Kidney tubule cell (primary cell): ENCODE results near the gene MEIS1.
"Not testable (repeated sequence)": the region's sequence is repeated elsewhere in the genome, so short reads cannot be mapped to it uniquely, and the experiment has no call there.

Experiments
- DNase-seq: peaks from one replicate; pipeline ENCODE4 v3.0.0-alpha.2; 2018; ENCODE audit warnings: low spot score

MEIS1 gene

DNA sequence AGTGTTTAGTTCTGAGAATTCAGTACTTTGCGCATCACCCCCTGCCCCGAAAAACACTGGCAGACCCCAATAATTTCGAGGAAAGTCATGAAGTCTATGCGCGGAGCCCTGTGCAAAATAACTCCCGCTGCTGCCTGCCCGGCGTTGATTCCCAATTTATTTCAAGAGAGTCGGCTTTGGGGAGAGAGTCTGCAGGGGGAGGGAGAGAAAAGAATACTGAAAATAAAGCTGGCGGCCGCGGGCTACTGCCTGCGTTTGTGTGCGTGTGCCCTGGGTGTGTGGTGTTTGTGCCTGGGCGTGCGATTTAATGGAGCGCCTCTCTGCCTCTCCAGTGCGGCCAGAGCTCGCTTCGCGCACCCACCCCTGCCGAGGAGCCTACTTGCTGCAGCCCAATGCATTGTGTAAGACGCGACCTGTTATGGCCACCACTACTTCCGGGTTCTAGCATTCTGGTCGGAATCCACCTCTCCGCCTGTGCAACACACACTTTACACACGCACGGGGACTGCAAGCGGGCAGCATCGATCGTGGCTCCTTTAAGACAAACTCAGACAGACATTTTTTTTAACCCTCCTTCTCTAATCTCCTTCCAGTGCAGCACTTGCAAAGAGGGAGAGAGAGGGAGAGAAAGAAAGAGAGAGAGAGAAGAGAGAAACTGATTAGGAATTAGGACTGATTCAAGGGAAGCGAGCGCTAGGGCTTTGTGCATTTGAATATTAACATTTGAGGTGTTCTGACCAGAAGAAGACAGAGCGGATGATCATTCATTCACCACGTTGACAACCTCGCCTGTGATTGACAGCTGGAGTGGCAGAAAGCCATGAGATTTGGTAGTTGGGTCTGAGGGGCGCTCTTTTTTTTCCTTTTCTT, at the start of gene MEIS1:
MEIS1 (plus strand) TSS at position 447 of the 870 bp plus-strand sequence. CDS start 732 bp downstream, outside the sequence.
- peak; percentile 93 for DNase-seq

DNA sequence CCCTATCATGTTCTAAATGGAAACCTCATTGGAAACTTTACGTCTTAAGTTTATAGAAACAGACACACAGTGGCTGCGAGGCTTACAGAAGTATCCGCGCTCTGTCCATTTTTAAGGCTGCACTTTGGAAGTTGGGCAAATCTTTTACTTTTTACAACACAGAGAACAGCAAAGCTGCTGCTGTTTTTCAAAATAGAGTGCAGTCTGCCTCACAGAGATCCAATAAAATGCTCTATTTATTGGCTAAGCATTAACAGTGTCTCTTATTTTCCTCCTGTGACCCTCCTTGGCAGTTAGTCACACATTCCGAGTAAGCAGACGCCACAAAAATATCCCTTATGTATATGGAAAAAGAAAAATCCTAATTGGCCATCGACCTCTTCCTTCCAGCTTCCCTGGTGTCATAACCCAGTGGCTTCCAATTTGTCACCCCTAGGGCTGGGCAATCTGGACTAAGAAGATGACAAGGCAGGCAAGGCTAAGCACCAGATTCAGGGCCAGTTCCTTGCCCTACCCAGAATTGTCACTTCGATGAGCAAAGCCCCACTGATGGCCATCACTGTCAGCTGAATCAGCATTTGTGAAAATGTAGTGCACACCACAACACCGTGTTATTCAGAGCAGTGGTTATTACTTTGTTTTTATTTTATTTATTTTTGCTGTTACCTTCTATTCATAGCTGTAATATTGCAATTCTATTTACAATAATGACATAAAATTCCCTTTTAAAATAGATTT, 47.7 kb upstream of the MEIS1 start:
- DNase-seq = peak; percentile 15

DNA sequence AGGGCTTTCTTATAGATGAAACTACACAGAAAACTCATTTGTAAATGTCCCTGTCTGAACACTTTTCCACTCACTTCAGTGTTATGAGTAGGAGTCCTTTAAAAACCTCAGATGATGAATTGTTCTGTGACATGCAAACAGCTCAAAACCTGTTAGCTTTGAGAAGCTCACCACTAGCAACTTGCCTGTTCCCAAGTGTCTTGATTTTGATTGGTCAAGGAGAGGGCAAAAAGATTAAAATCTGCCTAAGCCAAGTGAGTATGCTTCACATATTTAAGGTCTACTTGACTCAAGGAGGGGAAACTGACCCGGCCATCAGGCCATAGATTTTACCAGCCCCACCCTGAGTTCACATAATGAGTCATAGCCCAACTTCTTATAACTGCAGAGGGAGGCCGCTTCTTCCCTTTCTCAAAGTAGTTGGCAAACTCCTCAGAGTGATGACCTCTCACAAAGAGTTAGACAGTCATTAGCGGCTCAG, 45.2 kb upstream of the MEIS1 start:
- DNase-seq = no peak

DNA sequence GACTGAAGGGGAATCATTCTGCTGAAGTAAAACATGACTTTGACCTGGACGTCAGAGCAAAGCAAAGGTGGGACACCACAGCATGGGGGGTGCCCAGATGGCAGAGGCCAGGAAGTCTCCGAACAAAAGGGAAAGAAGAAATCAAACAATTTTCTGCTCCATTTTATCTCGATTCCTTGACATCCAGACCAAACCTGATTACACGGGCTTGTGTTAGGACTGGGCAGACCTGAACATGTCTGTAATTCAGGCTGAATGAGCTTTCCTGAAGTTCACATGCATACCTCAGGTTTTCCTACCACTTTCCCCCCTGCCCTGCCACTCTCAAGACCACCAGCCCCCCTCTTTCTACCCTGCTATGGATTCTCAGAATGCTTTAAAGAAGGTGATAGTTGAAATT, 44.8 kb upstream of the MEIS1 start:
- no peak for DNase-seq

DNA sequence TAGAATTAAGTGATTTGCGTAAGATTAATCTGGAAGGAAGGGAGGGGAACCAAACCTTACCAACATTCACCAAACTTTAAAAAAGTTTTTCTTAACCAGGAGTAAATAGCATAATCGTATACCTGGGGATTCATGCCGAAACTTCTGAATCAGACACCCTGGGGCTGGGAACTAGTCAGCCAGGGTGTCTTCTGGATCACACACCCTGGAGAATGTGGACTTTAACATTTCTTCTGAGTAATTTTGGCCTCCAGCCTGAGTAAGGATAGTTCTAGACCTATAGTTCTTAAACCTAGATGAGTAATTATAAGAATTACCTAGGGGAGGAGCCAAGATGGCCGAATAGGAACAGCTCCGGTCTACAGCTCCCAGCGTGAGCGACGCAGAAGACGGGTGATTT, 44.1 kb upstream of the MEIS1 start:
- DNase-seq = no peak

DNA sequence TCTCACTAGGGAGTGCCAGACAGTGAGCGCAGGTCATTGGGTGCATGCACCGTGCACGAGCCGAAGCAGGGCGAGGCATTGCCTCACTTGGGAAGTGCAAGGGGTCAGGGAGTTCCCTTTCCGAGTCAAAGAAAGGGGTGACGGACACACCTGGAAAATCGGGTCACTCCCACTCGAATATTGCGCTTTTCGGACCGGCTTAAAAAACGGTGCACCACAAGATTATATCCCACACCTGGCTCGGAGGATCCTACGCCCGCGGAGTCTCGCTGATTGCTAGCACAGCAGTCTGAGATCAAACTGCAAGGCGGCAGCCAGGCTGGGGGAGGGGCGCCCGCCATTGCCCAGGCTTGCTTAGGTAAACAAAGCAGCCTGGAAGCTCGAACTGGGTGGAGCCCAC, 43.7 kb upstream of the MEIS1 start:
- not testable (repeated sequence) for DNase-seq

DNA sequence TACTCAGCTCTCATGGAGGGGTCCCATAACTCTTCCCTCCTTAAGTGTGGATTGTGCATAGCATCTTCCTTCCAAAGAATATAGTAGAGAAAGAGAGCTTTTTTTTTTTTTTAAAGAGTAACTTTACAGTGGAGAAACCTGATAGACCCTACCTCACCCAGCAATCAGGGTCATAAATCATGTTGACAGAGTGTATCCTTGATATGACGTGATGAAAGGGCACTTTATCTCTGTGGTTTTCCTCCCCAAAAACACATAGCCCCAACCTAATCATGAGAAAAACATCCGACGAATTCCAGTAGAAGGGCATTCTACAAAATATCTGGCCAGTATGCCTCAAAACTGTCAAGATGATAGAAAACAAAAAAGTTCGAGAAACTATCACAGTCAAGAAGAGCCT, 29.5 kb upstream of the MEIS1 start:
- no peak for DNase-seq

DNA sequence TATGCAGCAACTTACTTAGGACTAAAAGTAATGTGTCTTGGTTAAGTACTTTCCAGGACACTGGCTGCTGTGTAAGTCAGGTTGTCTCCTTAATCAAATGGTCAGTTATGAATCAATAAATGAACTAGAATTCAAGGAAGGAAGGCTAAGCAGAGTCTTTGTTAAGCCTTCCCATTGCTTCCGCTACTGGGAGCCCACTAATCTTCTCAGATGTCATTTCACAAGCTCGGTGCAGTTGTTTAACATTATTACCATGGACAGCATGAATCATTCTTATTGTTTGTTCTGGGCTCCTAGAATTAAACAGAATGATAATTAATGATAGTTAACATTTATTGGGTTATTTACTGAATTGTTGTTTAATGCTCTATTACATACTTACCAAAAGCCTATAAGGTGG, 26.0 kb upstream of the MEIS1 start:
- DNase-seq = no peak

DNA sequence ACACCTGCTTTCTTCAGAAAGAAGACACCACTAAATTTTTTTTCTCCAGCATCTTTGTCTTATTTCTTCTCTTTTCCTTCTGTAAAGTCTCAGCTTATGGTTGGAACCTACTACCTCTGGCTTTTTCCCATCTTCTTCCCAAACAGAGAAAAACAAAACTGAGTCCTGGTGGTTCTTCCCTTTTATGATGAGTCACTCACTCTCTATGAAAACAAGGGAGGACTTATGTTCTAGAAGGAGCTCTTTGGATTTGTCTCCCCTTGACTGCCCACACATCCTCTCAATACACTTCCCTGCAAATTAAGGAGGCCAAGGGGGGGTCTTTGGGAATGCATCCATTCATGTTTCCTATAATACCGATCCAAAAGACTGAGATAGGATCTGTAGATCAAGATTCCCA, 22.1 kb upstream of the MEIS1 start:
- no peak for DNase-seq

DNA sequence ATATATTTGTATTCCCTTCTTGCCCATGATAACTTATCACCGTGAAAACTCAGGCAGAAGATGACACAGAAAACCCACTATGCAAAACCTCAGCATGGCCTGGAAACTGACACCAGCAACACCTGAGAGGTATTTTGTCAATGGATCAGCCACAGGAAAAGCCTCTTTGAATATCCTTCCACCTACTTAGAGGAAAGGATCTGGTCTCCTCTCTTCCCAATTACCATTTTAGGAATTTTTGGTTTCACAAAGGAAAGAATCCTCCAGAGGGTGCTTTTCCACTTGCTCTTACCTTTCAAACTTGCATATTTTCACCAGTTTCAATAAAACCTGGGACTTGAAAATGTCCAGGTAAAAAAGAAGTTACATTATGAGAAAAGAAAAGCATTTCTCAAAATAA, 20.0 kb upstream of the MEIS1 start:
- DNase-seq = no peak

DNA sequence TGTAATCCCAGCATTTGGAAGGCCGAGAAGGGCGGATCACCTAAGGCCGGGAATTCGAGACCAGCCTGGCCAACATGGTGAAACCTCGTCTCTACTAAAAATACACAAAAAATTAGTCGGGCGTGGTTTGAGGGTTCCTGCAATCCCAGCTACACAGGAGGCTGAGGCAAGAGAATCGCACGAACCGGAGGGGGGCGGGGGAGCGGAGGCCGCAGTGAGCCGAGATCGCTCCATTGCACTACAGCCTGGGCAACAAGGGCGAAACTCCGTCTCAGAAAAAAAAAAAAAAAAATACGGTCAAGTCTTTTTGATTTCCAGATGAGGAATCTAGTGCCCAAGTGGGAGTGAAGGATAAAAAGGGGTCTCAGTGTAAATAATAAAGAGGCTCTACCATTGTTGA, 16.5 kb upstream of the MEIS1 start:
- no peak for DNase-seq

DNA sequence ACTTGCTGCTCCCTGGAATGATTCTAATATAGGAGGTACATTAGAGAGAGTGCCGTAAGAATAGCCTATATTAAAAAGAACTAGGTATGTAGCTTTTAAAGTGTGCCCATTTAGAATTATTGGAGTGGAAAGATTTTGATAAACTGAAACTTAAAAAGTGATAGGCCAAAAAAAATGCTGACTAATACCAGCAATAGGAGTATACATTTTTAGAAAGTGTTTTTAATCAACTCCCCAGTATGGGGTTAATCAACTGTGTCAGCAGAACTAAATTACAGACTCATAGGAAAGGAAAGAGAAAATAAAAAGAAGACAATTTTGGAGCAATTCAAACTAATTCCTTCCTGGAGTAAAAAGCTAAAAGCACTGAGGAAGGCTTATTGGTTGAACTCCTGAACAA, 13.3 kb upstream of the MEIS1 start:
- no peak for DNase-seq

DNA sequence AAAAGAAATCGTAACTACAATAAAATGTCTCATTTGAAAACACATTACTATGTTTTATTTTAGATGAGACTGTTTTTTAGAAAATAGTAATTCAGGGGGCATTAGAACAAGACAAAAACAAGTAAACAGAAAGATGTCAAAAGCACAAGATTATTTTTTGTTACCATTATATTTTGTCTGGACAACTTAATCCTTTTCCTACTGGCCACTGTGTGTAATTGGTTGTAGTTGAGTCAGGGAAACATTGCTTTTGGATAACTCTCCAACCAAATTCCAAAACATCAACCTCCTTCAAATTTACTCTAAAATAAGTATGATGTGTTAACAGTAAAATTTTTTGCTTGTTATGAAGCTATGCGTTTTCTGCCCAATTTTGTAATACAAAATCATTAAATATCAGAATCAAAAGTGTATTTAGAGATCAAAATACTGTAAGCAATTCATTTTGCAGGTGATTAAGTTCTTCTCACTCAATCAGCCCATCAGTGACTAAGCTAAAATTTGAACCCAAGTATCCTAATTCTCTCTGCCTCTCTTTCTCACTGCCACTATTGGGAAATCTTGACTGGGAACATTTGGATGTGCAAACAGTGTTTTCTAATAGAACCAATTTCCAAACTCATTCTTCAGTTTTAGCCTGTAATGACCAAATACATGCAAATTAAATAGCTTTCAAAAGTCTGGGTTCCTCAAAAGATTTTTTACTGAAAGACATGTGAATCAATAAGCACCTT, 11.4 kb upstream of the MEIS1 start:
- DNase-seq = no peak

DNA sequence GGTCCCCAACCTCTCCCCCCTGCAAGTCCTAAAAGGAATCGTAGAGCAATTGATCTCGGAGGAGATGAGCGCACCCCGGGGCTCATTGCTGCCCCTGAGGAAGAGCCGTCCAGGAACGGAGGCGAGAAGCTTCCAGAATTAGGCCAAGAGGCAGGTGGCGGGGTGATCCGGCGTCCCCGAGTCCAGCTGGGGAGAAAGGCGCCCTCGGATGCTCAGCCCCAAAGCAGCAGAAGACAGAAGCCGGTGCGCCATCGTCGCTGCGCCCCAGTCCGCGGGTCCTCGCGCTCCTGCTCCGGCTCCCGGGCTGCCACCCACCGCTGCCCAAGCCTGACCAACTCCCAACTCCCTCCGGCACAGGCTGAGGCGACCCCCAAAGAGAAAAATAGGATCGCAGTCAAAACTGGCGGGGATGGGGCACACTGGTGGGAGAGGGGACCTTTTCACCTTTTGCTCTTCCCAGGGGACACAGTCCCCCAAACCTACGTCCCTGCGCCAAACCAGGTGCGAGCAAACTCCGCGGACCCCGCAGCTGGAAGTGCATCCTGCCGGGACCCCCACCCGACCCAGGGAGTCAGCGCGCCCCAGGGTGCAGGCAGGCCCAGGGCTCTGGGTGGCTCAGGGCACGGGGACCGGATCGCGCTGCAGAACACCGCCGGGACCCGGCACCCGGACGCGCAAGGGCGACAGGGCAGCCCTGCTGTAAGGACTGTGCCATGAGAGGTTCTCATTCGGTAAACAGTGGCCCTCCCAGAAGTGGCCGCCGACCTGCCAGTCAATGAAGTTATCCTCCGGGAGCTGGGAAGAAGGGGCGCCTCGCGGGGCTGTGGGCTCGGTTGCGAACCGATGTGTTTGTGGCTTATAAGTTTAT, 8.4 kb upstream of the MEIS1 start:
- DNase-seq = no peak

DNA sequence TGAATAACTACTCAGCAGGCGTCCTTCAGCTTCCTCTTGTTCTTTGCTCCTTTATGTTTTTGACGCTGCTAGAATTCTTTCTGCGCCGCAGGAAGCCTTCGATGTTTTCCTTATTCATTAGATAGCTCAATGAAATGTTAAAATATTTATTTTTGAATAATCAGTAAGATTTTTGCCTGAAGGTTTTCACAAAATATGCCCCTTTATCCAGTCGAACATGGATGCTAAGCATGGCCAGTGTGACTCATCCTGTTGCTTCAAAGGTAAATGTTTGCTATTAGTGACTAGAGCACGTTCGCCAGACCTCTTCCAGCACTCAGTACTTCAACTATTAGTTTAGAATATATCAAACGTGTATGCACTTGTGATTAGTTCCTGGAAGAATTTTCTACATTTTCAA, 7.6 kb upstream of the MEIS1 start:
- DNase-seq = no peak

DNA sequence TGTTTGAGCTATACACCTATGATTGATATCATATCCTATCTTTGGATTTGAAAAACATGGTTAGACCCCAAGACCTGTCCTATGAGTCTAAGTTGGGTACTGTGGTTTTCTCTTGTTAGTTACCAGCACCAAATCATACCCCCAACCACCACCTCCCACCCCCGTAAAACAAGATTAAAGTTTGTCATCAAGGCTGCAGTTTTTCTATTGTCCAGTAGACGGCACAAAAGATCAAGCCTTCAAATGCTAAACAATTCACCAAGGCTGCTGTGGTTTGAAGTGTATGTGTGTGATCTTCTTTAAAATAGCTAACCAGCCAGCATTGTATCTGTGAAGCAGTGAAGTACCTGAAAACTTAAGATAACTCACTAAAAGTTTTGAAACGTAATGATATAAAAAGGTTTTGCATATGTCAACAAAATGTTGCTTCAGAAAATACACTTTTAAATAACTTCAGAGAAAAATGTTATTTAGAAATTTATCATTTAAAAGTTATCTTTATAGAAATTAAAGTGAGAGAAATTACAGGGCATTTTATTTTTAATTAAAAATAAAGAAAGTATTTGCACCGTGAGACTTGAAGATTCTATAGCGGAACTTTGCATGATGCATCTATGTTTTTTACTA, 5.8 kb upstream of the MEIS1 start:
- DNase-seq = peak; percentile 58

DNA sequence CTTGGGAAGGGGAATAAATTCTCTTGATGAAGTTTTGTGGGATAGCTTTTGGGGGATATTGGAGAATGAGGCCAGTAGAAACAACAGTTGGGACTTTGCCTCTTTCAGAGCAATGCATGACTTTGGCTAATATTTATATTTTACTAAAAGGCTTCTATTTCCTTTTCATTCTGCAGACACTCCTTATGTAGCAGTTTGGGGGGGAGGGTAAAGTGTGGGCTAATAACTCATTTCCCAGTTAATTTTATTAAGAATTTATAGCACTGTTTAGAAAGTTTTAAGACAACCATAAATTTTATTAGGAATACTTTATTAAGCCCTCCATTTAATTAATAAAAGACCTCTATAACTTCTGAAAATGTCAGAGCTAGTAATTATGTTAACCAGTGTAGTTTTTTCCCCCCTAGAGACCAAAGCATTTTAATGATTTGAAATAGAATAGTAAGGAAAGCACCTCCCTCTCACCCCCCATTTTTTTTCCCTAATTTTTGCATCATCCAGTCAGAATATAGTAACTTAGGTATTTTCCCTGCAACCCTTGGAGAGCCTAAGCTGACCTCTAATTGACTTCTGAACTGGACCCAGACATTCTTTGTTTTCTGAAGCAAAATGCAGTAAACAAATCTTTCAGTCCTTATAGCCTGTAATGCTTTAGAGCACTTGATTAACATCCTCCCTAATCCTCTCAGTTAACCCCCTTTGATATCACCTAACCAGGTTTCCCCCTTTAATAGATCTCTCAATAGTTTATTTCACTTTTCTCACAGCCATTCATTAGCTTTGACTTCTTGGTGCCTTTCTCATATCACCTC, 5.0 kb upstream of the MEIS1 start:
- DNase-seq = no peak

DNA sequence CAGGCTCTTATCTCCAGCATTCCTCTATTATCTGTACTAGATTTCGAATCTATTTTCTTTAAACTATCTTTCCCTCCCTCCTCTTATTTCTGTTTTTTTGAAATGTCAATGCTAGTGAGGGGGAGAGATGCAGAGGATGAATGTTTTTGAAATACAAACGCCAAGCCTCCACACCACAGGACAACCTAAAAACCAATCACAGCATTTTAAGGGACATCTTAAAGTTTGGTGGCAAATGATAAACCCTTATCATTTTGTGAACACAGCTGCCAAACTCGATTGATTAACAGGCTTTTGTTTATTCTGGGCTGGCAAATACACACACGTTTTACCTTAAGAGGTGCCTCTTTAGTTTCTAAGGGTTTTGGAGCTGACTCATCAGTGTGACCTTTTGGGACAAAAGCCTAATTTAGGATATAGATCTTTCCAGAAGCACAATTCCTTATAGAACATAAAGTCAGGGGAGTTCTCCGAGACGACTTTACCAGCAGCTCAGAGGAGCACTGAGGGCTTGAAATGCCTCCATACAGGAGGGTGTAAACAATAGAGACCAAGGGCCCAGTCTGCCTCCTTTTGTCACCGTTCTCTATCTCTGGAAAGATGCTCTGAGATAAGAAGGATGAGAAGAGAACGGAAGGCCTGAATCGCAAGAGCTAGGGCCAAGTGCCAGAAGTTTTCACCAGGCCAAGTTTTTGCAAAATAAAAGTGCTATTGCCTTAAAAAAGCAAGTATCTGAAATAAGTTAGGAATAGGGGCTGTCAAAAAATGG, 4.2 kb upstream of the MEIS1 start:
- DNase-seq = no peak

DNA sequence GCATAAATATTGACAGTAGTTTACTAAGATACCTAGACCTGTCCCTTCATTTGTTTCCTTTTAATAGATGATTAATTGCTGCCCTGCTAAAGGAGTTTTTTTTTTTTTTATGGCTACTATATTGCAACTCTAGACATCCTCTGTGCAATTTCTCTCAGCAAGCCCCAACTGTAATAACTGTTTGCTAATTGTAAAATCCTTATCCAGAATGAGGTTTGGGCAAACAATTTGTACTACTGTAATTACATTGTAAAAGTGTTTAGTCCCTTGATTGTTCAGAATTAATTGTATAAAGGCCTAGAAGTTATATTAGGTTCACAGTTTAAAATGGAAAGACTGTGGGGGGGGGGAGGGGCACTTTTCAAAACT, 3.7 kb upstream of the MEIS1 start:
- no peak for DNase-seq
